MM.1S (cell line): ENCODE results near the gene ZBTB44.

Experiments
- EZH2 ChIP-seq: fragments of 300-600 bp; sonication (generic); optimal IDR thresholded peaks from 2 replicates; pipeline ENCODE3; 2017; ENCODE audit warnings: low read depth, mild to moderate bottlenecking, antibody characterized with exemption, low read length, mixed read lengths
- TF ChIP-seq, protein P1 (sequence below): fragments of 300-600 bp; sonication (generic); IDR thresholded peaks from 2 replicates; pipeline ENCODE4 v1.5.1; 2016; ENCODE audit warnings: antibody characterized with exemption, low read length, mixed read lengths

DNA sequence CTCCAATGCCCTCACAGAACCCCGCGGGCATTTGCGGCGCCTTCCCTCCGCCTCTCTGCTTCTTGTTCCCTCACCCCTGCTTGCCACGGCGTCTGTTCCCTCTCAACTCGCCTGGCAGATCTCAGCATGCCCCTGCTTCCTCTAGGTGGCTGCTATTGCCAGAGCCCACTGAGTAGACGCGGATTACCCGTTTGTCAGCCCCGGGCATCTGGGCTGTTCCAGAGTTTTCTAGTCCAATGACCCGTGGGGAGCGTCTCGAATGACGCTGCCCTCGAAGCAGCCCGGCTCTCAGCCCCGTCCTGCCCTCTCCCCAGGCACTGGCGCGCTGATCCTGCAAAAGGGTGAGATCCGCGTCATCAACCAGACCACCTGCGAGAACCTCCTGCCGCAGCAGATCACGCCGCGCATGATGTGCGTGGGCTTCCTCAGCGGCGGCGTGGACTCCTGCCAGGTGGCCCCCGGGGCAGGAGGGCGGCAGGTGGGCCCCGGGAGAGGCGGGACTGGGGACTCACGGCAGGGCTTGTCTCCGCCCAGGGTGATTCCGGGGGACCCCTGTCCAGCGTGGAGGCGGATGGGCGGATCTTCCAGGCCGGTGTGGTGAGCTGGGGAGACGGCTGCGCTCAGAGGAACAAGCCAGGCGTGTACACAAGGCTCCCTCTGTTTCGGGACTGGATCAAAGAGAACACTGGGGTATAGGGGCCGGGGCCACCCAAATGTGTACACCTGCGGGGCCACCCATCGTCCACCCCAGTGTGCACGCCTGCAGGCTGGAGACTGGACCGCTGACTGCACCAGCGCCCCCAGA is 105.4 kb downstream of the ZBTB44 start:
- TF ChIP-seq EZH2: no peak
- TF ChIP-seq, protein P1, sequence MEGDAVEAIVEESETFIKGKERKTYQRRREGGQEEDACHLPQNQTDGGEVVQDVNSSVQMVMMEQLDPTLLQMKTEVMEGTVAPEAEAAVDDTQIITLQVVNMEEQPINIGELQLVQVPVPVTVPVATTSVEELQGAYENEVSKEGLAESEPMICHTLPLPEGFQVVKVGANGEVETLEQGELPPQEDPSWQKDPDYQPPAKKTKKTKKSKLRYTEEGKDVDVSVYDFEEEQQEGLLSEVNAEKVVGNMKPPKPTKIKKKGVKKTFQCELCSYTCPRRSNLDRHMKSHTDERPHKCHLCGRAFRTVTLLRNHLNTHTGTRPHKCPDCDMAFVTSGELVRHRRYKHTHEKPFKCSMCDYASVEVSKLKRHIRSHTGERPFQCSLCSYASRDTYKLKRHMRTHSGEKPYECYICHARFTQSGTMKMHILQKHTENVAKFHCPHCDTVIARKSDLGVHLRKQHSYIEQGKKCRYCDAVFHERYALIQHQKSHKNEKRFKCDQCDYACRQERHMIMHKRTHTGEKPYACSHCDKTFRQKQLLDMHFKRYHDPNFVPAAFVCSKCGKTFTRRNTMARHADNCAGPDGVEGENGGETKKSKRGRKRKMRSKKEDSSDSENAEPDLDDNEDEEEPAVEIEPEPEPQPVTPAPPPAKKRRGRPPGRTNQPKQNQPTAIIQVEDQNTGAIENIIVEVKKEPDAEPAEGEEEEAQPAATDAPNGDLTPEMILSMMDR: no peak
